GM21390 (cell line): Measurements from ENCODE around the gene DGKI.

ENCODE experiments used
- ATAC-seq: cut with Tn5 transposase; IDR thresholded peaks from one replicate; pipeline ENCODE4 v1.9.1; 2021; ENCODE audit not compliant: unreplicated experiment

DGKI gene

DNA sequence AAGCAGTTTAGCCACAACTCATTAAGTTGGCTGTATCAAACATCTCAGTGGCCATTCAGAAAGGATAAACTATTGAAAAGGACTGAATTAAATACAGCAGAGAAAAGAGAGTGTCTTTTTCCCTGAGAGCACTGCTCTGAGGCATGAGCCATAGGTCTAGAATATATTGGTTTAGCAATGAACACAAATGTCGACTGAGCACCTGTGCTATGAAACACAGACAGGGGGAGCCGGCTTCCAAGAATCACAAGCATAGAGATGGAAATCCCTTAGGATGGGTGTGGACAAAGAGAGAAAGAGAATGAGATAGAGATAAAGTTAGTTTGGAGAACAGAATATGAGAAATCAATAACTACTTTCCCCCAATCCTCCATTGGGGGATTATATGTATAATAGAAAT lies 54.8 kb downstream of the DGKI start:
- ATAC-seq: no peak

DNA sequence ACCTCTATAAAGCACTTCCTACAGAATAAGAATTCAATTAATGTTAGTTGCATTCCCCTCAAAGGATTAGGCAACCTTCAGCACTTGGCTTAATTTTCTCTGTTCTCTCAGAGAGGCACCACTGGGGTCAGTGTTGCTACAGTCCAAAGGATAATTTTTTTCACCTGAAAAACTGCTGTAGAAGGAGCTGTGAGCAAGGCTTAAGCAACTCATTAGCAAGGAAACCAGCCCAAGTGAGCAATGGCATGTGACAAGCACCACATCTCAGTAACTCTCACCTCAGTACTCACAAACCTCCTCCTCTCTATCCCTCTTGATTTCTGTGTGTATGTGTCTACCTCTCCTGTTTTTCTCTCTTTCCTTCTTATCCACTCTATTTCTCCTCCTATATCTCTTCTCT lies 55.9 kb downstream of the DGKI start:
- ATAC-seq: no peak

DNA sequence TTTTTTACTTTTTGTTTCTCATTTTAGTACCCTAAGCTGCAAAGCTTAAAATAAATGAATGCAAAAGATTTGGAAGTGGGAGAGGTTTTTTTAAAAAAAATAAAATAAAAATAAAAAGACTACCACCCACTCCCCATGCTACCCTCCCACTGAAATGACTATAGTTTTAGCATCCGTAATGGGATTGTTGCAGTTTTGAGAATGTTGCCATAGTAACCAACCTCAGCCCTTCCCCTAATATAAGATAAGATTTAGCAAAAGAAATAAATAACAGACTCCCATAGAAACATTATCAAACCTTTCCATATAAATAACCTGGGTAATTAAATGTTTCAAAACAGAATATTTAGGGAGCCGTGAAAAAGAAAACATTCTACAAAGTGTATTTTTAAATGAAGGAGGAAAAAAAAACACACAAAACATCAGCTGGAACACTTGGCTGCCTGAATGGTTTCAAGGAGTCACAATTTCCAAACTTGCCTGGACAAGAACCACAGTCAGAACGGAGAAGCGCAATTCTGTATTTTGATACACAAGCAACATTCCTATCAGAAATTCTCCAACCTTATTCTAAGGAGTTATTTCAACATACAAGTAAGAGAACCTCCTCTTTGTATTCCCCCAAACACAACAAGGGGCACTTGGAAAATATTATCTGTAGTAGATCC lies 57.4 kb downstream of the DGKI start:
- no peak for ATAC-seq

DNA sequence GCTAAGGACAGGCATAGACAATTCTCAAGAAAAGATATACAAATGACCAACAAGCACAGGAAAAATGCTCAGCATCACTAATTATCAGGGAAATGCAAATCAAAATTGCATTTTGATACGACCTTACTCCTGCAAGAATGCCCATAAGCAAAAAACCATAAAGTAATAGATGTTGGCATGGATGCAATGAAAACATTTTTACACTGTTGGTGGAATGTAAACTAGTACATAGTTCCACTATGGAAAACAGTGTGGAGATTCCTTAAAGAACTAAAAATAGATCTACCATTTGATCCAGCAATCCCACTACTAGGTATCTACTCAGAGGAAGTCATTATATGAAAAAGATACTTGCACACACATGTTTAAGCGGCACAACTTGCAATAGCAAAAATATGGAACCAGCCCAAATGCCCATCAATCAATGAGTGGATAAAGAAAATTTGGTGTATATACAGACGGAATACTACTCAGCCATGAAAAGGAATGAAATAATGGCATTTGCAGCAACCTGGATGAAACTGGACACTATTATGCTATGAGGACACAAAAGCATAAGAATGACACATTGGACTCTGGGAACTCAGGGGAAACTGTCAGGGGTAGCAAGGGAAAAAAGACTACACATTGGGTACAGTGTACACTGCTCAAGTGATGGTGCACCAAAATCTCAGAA lies 59.3 kb downstream of the DGKI start:
- ATAC-seq: no peak

DNA sequence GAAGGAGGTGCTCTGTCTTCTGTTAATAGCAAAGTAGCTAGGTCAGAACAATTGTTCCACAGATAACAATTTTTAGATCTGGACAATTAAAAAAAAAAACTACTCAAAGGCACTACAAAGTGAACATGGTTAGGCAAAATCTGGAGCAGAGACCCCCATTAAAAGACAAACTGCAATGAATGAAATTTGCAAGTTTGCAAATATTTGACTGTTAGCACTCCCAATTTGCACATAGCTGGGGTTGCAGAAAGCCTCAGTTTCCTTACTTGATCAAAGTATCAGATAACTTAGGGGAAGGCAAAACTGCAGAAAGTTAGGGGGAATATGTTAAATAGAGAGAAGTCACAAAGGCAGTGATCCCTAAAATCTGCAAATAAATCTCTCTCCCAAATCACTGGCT lies 68.3 kb downstream of the DGKI start:
- no peak for ATAC-seq

DNA sequence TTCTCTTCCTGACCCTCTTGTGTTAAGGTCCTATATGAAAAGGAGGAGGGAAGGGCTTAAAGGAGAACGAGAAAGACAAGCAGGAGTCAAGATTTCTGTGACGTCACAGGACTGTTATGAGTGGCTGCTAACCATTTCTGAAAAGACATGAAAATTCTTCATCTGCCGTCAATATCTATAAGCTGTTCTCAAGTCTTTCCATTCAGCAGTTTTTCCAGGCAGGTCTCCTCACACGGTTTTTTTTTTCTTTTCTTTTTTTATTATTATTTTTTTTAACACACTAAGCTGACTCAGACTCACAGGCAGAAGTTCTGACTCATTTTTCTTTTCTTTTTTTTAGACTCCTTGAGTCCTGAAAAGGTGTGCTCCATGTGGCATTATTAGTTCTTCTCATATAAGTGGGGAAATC lies 72.0 kb downstream of the DGKI start:
- no peak for ATAC-seq

DNA sequence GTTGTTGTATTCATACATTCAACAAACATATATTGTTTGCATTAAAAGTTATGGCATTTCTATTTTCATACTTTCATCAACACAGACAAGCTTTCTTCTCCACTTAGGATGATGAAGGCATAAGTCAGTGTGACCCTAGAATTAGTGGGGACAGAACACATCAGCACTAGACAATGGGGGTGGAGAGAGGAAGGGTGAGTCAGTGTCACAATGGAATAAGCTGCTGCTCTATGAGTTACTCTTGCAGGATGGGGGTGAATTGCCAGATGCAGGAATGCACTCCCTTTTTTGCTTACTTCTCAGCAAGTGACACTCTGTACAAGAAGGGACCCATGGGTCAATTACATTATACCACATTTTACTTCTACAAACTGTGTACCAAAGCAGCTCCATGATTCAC lies 74.0 kb downstream of the DGKI start:
- ATAC-seq: no peak

DNA sequence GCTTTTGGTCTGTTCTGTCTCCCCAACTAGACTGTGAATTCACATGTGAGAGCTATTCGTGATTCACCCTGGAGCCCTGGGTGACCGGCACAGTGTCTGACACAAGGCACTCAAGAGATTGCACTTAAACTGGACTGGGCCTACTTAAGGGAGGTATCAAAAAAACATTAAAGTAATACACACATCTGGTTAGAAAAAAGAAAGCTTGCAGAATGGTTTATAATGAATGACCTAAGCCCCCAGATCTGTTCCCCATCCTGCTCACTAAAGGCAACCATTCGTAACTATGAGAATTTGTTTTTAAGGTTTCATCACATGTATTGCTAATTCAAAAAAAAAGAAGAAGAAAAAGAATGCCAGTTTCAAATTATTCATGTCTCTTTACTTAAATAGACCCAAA lies 74.5 kb downstream of the DGKI start:
- no peak for ATAC-seq

DNA sequence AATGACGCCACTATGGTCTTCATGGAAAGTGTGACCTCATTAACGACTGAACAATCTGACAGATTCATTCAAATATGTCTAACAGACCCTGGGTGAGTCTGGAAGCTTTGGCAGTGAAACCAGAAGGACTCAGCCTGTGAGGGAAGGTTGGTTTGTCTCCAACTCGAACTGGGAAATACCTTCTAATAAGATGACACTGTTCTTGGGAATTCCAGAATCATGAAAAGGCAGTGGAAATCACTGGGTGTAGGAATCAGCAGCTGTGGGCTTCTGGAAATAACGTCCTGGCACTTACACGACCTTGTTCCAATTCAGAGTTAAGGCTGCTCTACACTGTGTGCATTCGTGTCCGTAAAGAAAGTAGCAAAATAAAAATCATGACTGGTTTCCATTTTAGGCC lies 75.1 kb downstream of the DGKI start:
- ATAC-seq: no peak

DNA sequence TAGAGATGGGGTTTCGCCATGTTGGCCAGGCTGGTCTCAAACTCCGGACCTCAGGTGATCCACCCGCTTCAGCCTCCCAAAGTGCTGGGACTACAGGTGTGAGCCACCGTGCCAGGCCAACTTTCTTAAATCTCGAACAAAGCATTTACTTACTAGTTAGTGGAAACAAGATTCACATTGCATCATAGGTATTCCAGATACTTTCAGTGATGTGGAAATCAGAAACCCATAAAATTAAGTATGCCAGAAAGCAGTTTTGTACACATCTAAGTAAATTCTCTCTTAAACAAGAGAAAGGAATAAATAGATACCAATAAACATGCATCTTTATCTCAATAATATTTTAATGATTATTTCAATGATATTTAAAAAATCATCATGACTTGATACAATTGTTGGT lies 75.5 kb downstream of the DGKI start:
- no peak for ATAC-seq

DNA sequence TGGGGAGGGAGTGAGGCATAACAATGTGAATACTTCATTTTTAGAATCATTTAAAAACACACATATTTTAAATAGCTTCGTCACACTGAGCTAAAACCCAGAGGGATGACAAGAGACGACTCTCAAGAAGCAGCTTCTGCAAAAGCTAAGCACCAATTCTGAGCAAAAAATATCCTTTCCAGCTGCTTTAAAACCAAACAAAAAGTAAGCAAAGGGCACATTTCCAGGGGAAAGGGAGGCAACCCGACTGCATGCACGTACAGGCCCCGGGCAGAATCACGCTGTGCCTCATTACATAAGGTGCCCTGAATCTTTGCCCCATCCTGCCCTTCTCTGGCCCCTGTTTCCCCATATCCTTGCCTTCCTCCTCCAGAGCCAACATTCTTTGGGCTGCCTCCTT lies 78.4 kb downstream of the DGKI start:
- no peak for ATAC-seq

DNA sequence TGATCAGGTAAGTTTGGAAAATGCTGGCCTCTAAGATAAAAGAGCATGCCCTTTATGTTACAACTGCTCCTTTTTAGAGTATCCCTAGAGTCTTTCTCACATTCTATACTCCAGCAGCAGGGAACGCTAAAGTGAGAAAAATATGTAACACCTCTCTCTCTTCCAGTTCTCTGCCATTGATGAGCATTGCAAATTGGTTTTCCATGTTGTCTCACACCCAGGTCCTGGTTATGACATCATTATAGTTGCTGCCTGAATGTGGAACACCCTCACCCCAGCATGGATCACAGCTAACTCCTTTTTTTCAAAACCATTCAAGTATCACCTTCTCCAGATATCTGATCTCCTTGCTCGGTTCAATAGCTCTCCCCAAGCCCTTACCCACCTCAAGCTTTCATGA lies 84.4 kb downstream of the DGKI start:
- no peak for ATAC-seq

DNA sequence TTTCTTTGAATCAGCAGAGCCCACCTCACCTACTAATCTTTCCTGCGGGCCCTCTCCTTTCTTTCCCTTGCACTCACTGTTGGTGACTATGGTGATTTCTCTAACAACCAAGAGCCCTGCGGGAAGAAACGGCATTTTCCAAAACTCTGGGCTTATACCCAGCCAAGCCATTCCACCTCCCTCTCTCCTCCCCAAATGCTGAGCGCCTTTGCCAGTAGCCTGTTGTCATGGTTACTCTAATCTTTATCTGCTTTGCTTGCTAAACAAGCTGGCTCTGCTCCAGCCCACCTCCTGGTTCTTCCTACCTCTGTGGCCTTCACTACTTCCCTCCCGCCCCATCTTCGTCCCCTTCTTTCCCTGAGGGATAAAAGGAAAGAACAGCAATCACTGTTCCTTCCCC lies 86.7 kb downstream of the DGKI start:
- ATAC-seq: no peak

DNA sequence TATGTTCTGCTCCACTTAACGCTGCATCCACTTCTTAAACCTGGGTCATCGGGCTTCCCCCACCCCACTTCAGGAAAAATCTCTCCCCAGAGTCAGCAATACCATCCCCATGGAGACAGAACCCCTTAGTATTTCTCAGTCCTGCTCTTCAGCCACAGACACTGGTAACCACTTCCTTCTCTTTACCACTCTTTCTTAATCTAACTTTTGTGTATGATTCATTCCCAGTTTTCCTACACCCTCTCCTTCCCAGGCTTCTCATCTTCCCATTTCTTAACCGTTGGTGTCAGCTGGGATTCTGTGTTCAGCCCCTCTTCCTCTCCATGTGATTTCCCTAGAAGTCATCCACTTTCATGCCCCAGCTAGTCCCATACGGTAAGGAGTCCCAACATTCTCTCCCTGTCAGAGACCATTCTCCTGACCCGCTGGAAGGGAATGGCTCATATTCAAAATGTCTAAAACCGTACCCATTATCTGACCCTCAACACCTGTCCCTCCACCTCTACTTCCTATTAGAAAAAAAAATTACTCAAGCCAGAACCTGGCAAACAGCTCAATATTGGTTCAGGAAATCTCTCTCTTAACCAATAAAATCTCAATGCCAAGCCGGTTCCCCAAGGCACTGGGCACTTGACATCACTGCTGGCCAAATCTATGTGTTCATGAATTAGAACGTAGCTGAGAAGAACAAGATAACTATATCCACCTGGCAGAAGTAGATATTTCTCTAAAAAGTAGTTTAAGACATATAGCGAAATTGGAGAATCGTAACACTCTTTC lies 89.4 kb downstream of the DGKI start:
- no peak for ATAC-seq

DNA sequence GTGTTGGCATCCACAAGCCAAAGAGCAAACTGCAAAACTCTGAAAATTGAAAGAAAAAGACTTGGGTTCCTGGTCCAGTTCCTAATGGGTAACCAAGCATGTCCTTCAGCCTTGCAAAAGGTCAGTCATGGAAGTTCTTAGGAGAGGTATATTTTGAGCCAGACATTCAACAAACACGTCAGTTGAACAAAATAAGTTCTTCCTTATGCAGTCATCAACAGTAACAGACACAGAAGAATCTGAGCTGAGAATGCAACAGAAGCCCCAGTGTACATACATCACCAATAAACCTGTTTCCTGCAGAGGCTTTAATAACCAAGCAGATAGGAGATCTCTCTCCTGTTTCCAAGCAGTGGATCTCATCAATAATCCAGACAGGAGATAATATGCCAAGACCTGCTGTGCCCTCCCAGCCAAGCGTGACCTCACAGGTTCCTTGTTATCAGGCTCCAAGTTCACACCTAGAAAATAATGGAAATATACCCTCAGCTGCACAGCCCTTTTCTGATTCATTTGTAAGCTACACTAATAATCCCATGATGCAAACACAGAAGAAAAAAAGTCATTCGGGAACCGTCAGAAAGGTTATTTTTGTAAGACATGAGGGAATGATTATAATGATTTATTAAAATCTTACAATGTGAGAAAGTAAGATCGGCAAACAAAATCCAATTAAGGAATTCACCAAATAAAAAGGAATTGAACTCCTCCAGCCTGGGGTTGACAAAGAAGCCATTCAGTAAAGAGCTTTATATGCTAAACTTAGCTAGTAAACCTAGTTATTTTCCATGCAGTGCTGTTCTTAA lies 90.7 kb downstream of the DGKI start:
- ATAC-seq: no peak

DNA sequence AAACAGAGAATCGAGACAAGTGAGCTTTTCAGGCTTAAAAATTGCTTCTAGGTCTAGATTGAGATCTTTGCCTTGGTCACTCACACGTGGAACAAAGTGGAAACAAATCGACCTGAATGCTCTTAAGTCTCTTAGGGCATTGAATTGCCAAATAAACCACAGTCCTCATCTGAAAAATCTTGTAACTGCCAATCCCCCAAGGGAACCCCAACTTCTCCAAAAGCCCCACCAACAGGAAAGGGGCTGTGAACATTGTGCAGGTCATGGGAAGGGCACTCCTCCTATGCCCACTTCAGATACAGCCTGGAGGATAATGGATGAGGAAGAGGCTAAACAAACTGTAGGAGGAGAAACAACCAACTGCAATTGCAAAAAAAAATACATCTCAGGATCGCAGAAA lies 91.3 kb downstream of the DGKI start:
- ATAC-seq: no peak

DNA sequence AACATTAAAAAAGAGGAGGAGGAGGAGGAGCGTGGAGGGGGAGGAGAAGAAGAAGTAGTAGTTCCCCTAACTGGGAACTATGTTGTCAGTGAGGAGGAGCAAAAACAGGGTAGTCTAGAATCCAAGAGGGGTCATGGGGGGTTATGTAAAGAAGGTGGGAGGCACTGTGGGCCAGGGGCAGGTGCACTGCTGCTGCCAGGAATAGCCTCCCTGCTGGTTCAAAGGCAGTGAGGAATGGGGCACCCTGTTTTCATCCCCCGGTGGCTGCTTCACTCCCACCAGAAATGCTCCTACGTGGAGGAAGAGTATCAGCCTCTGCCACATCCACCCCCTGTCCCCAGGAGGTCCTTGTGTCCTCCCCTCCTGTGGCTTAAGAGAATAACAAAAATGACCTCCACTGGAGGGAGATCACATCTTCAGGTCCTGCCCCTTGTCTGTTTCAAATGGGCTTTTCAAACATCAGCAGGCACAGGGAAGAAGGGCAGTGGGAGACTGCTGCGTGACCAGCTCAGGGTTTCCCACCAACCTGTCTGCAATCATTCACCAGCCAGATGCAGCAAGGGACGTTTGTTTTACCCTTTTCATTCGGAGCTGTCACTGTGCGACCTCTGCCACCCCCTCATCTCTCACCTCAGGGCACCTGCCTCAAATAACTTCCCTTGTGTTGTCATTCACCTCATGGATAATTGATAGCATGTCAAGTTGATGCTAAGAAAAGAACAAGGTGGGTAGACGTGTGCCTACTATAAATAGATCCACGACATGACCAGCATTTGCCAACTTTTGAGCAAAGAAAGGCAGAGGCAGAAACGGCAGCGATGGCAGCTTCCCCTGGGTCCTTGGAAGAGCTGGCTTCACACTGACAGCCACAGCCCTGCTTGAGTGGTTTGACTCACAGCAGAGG lies 92.6 kb downstream of the DGKI start:
- no peak for ATAC-seq

DNA sequence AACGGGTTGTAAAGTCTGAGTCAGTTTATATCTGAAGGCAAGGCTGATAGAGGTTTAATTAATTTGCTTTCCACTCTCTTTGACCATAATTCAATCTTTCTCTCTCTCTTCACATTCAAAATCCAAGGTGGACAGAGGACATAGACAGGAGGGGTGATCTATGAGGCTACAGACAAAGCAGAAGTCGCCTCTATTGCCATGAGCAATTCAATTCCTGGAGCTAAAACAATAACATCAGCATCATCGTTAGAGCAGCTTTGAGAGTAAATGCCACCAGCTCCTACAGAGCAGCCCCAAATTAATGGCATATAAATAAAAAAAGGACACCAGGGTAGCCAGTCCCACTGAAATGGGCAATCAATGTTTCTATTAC lies 93.2 kb downstream of the DGKI start:
- ATAC-seq: no peak

DNA sequence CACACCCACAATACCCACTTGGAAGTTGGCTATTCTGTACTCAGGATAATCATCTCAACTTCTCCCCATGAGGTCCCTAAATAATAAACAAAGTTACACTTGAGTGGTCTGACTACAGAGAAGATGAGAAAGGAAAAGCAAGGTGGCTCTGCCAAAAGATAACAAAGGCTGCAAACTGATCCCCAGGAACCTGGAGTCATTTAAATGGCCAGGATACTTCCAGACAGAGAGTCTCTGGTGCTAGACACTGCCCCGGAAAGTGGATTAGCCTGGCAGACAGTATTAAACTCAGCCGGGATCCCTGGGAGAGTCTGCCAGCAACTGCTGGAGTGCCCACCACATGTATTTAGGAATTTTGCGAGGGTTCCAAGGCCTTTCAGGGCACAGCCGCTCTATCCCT lies 93.7 kb downstream of the DGKI start:
- ATAC-seq: no peak

DNA sequence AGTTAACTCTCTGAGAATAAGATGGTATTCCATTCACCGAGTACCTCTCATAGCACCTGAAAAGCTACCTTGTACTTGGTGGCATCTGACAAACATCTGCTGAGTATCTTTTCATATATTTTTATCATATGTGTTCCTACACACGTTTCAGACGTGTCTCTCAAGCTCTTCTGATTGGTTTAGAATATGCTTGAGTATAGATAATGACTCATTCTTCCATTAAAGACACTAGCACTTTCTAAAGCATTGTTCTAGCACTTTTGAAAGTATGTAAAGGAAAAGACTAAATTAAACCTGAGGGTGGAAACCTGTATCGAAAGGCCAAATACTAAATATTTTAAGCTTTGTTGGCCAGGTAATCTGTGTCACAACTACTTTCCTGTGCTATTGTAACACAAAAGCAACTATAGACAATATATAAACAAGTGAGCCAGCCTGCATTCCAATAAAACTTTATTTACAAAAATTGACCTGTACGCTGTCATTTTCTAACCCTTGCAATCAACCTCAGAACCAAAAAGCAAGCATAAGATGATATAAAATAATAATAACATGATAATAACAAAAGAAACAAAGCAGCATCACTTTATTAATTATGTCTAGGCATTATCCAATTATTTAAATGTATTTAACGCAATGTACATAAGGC lies 95.3 kb downstream of the DGKI start:
- no peak for ATAC-seq
